ENCODE measurements around the gene SLC6A13. TPM values are rescaled to one million over a fixed set of nuclear protein-coding genes. Genes with fewer than 3 reads are reported as not detected.
A peak's percentile ranks its signal among the peaks of the same experiment; 100 is the strongest.

SLC6A13 gene
- total and polyA plus RNA-seq, 2 of the 13 experiments (the other 11 are each of a cell fraction or from before 2014, with no cell fraction given): 0.05 to 0.15 TPM

DNA sequence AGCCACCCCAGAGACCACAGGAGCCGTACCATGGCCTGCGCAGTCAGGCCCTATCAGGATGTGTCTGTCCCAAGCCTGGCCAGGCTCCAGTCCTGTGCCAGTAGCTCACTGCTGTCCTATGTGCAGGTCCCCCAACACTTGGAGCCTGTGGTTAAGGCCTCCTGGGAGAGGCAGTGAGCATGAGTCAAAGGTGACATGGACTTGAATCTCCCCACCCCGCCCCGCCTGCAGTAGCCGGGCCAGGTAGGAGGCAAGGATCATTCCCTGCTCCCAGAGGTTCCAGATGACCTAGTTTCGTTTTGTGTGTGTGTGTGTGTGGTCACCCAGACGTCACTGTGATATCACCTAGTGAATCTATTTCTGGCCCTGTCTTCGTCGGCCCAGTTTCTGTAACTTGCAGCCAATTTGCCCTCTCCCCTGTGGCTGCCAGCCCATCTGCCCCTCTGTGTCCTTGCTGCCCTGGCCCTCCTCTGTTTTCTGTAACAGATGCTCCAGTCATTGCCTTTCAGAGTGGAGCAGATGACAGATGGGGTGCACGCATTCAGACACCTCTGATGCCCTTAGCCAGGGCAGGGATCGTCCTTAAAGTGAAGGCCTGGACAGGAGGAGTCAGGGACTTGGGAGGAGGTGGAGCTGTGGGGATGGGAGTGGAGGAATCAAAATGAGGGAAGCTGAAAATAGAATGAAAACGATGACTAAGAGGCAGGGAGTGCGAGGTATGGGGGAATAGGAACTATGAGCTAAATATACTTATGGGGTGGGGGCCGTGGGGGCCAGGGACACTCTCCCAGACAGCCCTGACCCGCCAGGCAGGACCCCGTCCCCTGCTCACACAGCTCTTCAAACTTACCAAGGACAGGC, 86.1 kb downstream of the SLC6A13 start (continued):
- no peak for TF ChIP-seq ZNF674 (CRISPR knock-in tag; IDR thresholded peaks at IDR 0.05; ENCODE audit: low read depth)
- TF ChIP-seq, protein P1, sequence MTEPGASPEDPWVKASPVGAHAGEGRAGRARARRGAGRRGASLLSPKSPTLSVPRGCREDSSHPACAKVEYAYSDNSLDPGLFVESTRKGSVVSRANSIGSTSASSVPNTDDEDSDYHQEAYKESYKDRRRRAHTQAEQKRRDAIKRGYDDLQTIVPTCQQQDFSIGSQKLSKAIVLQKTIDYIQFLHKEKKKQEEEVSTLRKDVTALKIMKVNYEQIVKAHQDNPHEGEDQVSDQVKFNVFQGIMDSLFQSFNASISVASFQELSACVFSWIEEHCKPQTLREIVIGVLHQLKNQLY (CRISPR knock-in tag; IDR thresholded peaks at IDR 0.05): no peak
- TF ChIP-seq, protein P2, sequence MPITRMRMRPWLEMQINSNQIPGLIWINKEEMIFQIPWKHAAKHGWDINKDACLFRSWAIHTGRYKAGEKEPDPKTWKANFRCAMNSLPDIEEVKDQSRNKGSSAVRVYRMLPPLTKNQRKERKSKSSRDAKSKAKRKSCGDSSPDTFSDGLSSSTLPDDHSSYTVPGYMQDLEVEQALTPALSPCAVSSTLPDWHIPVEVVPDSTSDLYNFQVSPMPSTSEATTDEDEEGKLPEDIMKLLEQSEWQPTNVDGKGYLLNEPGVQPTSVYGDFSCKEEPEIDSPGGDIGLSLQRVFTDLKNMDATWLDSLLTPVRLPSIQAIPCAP (CRISPR knock-in tag; IDR thresholded peaks at IDR 0.05; ENCODE audit: low read depth): no peak
- no peak for TF ChIP-seq JUN (CRISPR knock-in tag; IDR thresholded peaks at IDR 0.05)
- TF ChIP-seq HOXA3 (CRISPR knock-in tag; IDR thresholded peaks at IDR 0.05): peak; percentile 88
- no peak for TF ChIP-seq MTF1 (CRISPR knock-in tag; IDR thresholded peaks at IDR 0.05)
- no peak for TF ChIP-seq GABPB1 (CRISPR knock-in tag; IDR thresholded peaks at IDR 0.05)
- no peak for TF ChIP-seq CEBPB (IDR thresholded peaks at IDR 0.05; ENCODE audit: borderline replicate concordance, low read depth, low read length)
- TF ChIP-seq, protein P3, sequence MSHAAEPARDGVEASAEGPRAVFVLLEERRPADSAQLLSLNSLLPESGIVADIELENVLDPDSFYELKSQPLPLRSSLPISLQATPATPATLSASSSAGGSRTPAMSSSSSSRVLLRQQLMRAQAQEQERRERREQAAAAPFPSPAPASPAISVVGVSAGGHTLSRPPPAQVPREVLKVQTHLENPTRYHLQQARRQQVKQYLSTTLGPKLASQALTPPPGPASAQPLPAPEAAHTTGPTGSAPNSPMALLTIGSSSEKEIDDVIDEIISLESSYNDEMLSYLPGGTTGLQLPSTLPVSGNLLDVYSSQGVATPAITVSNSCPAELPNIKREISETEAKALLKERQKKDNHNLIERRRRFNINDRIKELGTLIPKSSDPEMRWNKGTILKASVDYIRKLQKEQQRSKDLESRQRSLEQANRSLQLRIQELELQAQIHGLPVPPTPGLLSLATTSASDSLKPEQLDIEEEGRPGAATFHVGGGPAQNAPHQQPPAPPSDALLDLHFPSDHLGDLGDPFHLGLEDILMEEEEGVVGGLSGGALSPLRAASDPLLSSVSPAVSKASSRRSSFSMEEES (CRISPR knock-in tag; IDR thresholded peaks at IDR 0.05): no peak
- TF ChIP-seq HNF4G (IDR thresholded peaks at IDR 0.05; ENCODE audit: borderline replicate concordance, low read depth, low read length): 0 out of 2 replicates have a peak, but pooled peaks have one; percentile 36
- TF ChIP-seq HNF4G (CRISPR knock-in tag; IDR thresholded peaks at IDR 0.05; ENCODE audit: borderline replicate concordance, low read depth): 0 out of 2 replicates have a peak, but pooled peaks have one; percentile 27
- no peak for TF ChIP-seq ZMYM3 (CRISPR knock-in tag; IDR thresholded peaks at IDR 0.05)
- no peak for TF ChIP-seq ARNTL (CRISPR knock-in tag; IDR thresholded peaks at IDR 0.05)
- peak; percentile 19; the same call in 1 of the 2 replicates for TF ChIP-seq PHF21A (CRISPR knock-in tag; IDR thresholded peaks at IDR 0.05)
- TF ChIP-seq, protein P4, sequence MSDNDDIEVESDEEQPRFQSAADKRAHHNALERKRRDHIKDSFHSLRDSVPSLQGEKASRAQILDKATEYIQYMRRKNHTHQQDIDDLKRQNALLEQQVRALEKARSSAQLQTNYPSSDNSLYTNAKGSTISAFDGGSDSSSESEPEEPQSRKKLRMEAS (IDR thresholded peaks at IDR 0.05): no peak
- no peak for TF ChIP-seq LCORL (IDR thresholded peaks at IDR 0.05)
- TF ChIP-seq LCORL (CRISPR knock-in tag; IDR thresholded peaks at IDR 0.05): peak; percentile 44; the same call in 1 of the 2 replicates
- no peak for TF ChIP-seq RFX1 (IDR thresholded peaks at IDR 0.05)
- TF ChIP-seq, protein P5, sequence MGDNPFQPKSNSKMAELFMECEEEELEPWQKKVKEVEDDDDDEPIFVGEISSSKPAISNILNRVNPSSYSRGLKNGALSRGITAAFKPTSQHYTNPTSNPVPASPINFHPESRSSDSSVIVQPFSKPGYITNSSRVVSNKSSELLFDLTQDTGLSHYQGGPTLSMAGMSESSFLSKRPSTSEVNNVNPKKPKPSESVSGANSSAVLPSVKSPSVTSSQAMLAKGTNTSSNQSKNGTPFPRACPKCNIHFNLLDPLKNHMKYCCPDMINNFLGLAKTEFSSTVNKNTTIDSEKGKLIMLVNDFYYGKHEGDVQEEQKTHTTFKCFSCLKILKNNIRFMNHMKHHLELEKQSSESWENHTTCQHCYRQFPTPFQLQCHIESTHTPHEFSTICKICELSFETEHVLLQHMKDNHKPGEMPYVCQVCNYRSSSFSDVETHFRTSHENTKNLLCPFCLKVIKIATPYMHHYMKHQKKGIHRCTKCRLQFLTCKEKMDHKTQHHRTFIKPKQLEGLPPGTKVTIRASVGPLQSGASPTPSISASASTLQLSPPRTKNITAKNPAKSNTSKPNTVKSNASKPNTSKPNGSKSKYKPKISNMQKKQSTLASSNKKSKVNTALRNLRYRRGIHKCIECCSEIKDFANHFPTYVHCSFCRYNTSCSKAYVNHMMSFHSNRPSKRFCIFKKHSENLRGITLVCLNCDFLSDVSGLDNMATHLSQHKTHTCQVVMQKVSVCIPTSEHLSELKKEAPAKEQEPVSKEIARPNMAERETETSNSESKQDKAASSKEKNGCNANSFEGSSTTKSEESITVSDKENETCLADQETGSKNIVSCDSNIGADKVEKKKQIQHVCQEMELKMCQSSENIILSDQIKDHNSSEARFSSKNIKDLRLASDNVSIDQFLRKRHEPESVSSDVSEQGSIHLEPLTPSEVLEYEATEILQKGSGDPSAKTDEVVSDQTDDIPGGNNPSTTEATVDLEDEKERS (CRISPR knock-in tag; IDR thresholded peaks at IDR 0.05): no peak
- TF ChIP-seq ZSCAN29 (CRISPR knock-in tag; conservative IDR thresholded peaks at IDR 0.05): no peak
- peak; percentile 41; the same call in 1 of the 2 replicates for TF ChIP-seq ZNF263 (CRISPR knock-in tag; IDR thresholded peaks at IDR 0.05)
- 0 out of 2 replicates have a peak, but pooled peaks have one; percentile 18 for TF ChIP-seq NR2F2 (IDR thresholded peaks at IDR 0.05; ENCODE audit: borderline replicate concordance, low read depth)
- TF ChIP-seq ZNF713 (CRISPR knock-in tag; IDR thresholded peaks at IDR 0.05): no peak
